H1 (cell line): ENCODE measurements around the gene HOXA10. TPM values are rescaled to one million over a fixed set of nuclear protein-coding genes. Genes with fewer than 3 reads are reported as not detected.
A peak's percentile ranks its signal among the peaks of the same experiment; 100 is the strongest.

Experiments
- ASH2L ChIP-seq: fragments of 200-600, 300-600 bp; sonication (generic); IDR thresholded peaks from one replicate; pipeline ENCODE4 v1.7.1; 2017; ENCODE audit warnings: low read length
- BACH1 ChIP-seq: IDR thresholded peaks from 2 replicates; pipeline ENCODE4 v1.6.1; 2012; ENCODE audit warnings: low read length, improper control_type of control experiment
- BRCA1 ChIP-seq: IDR thresholded peaks from 2 replicates; pipeline ENCODE4 v1.6.1; 2012; ENCODE audit warnings: low read depth, low read length, improper control_type of control experiment
- CBX8 ChIP-seq: fragments of 300-800, 300-1000 bp; sonication (generic); IDR thresholded peaks from 2 replicates; pipeline ENCODE4 v1.7.1; 2016; ENCODE audit warnings: low read depth, low read length, borderline replicate concordance
- CHD2 ChIP-seq: IDR thresholded peaks from 2 replicates; pipeline ENCODE4 v1.6.1; 2012; ENCODE audit warnings: low read length, improper control_type of control experiment
- CTBP2 ChIP-seq: IDR thresholded peaks from 2 replicates; pipeline ENCODE4 v1.7.0; 2011; ENCODE audit warnings: borderline replicate concordance, mild to moderate bottlenecking, moderate library complexity, mixed read lengths, low read length; ENCODE audit not compliant: insufficient read depth, insufficient read length
- EZH2 ChIP-seq: fragments of 200-600 bp; sonication (generic); IDR thresholded peaks from 2 replicates; pipeline ENCODE4 v1.7.1; 2012; ENCODE audit warnings: low read depth, mild to moderate bottlenecking, moderate library complexity, low read length, inconsistent platforms; ENCODE audit not compliant: severe bottlenecking
- GABPA ChIP-seq: IDR thresholded peaks from 2 replicates; pipeline ENCODE4 v1.6.1; 2011; ENCODE audit warnings: mild to moderate bottlenecking, low read length, moderate library complexity, borderline replicate concordance; ENCODE audit not compliant: insufficient read depth
- JUN ChIP-seq: IDR thresholded peaks from 2 replicates; pipeline ENCODE4 v1.6.1; 2011; ENCODE audit warnings: low read depth, mild to moderate bottlenecking, improper control_type of control experiment, low read length
- KDM4A ChIP-seq: IDR thresholded peaks from one replicate; pipeline ENCODE4 v1.7.1; 2012; ENCODE audit warnings: low read depth, mild to moderate bottlenecking, moderate library complexity, low read length, inconsistent platforms; ENCODE audit not compliant: severe bottlenecking
- MAX ChIP-seq: IDR thresholded peaks from 2 replicates; pipeline ENCODE4 v1.6.1; 2012; ENCODE audit warnings: inconsistent platforms
- NANOG ChIP-seq: IDR thresholded peaks from 2 replicates; pipeline ENCODE4 v1.6.1; 2011; ENCODE audit warnings: low read length, low read depth, mild to moderate bottlenecking, inconsistent platforms; ENCODE audit not compliant: insufficient read depth, poor library complexity, severe bottlenecking
- PHF8 ChIP-seq: fragments of 200-600 bp; sonication (generic); conservative IDR thresholded peaks from 2 replicates; pipeline ENCODE4 v1.7.1; 2012; ENCODE audit warnings: low read depth, mild to moderate bottlenecking, inconsistent platforms, low read length, moderate library complexity
- POU5F1 ChIP-seq: IDR thresholded peaks from 2 replicates; pipeline ENCODE4 v1.6.1; 2011; ENCODE audit warnings: low read depth, mild to moderate bottlenecking, low read length, moderate library complexity
- SIN3A ChIP-seq, 2 experiments: IDR thresholded peaks in 1 of 2; conservative IDR thresholded peaks in 1 of 2; 2 replicates each; pipeline ENCODE4 v1.6.1; 2011 to 2012; ENCODE audit warnings: low read length in 2 of 2, improper control_type of control experiment in 1 of 2, low read depth in 1 of 2, mild to moderate bottlenecking in 1 of 2
- SRF ChIP-seq: IDR thresholded peaks from 2 replicates; pipeline ENCODE4 v1.6.1; 2011; ENCODE audit warnings: mild to moderate bottlenecking, low read depth, low read length, moderate library complexity
- TBP ChIP-seq: IDR thresholded peaks from 2 replicates; pipeline ENCODE4 v1.6.1; 2011; ENCODE audit warnings: low read depth, low read length, improper control_type of control experiment
- TEAD4 ChIP-seq: IDR thresholded peaks from 2 replicates; pipeline ENCODE4 v1.6.1; 2012; ENCODE audit warnings: low read depth, low read length, inconsistent platforms, mixed read lengths
- YY1 ChIP-seq: IDR thresholded peaks from 2 replicates; pipeline ENCODE4 v1.6.1; 2011; ENCODE audit warnings: low read depth, mild to moderate bottlenecking, low read length
- ZNF274 ChIP-seq: IDR thresholded peaks from 2 replicates; pipeline ENCODE4 v1.7.0; 2012; ENCODE audit warnings: low read length, borderline replicate concordance; ENCODE audit errors: extremely low read depth
- polyA plus RNA-seq, 7 experiments: library from polyadenylated mRNA; depleted of rRNA in 3 of 7; stranded (reverse) in 5 of 7; unstranded in 2 of 7; fragments of >200 nt in 5 of 7; fragments of 200-250 nt in 2 of 7; gene quantifications; 1 replicate in 5 of 7; 2 replicates in 1 of 7; 4 replicates in 1 of 7; pipeline versions ENCODE4 v1.2.1 to v1.2.3, GENCODE V29; 2011 to 2013; ENCODE audit warnings: missing spikeins in 2 of 7, mixed read lengths in 2 of 7
- total RNA-seq: library from RNA; stranded (reverse); fragmentation: NEBNext Ultra II Directional; extraction: Animal tissue kit (Norgen Biotek cat#: 25700); gene quantifications from 2 replicates; pipeline ENCODE4 v1.2.1, GENCODE V29; 2021
- TF ChIP-seq, protein P1 (sequence below): IDR thresholded peaks from 2 replicates; pipeline ENCODE4 v1.6.1; 2012; ENCODE audit warnings: inconsistent platforms

HOXA10 gene
- total and polyA plus RNA-seq, 2 of the 8 experiments (the other 6 are each of a cell fraction or from before 2014, with no cell fraction given) = not detected

DNA sequence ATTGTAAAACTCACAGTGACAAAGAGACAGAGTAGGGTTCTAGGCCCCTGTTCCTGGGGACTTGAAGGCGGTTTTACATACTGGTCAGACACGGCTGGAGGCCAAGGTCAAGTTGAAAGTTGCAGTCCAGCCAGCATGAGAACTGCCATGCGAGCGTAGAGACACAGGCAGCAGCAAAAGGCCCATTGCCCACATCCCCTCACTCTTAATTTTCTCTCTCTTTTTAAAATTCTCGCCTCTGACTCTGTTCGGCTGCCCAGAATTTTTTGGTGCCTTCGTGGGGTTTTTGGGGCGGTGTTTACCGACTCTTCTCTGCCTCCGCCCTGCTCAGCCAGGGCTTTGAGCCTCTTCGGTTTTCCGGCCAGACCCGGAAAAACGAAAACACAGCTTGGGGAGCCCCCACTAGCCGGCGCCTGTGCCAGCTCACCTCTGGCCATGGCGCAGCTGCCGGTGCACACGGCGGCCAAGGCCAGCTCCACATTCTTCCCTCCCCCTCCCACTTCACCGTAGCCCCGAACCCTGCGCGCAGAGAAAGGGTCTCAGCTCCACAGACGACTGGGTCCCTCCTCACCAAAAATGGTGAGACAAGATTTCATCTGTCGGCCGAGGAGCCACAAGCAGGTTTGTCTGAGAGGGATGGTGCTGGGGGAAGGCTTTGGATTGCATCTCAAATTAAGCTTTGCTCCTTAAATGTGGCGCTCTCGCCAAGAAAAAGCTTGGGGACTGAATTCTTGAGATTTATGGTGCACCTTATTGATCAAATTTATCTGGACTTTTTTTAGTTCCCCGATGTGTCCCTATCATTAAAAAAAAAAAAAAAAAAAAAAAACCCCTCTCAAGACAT lies 28.1 kb upstream of the HOXA10 start (continued):
- TF ChIP-seq MAX = no peak
- TF ChIP-seq TEAD4 = no peak
- TF ChIP-seq GABPA = no peak
- TF ChIP-seq CBX8 = peak; percentile 99; the same call in 1 of the 2 replicates
- no peak for TF ChIP-seq SIN3A (conservative IDR thresholded peaks at IDR 0.05 in 1 of 2, IDR thresholded peaks at IDR 0.05 in 1 of 2; ENCODE audit: low read depth in 1 of 2, low read length in 2 of 2)
- peak; percentile 44 for TF ChIP-seq CTBP2
- TF ChIP-seq POU5F1 = no peak
- TF ChIP-seq PHF8 = no peak
- TF ChIP-seq JUN = no peak
- no peak for TF ChIP-seq BRCA1
- TF ChIP-seq BACH1 = no peak
- TF ChIP-seq NANOG = no peak
- TF ChIP-seq EZH2 = peak; percentile 8
- no peak for TF ChIP-seq SRF
- peak; percentile 15; the same call in 1 of the 2 replicates for TF ChIP-seq YY1
- TF ChIP-seq, protein P1, sequence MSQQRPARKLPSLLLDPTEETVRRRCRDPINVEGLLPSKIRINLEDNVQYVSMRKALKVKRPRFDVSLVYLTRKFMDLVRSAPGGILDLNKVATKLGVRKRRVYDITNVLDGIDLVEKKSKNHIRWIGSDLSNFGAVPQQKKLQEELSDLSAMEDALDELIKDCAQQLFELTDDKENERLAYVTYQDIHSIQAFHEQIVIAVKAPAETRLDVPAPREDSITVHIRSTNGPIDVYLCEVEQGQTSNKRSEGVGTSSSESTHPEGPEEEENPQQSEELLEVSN = no peak
- no peak for TF ChIP-seq ASH2L
- TF ChIP-seq TBP = no peak
- no peak for TF ChIP-seq ZNF274
- TF ChIP-seq KDM4A = no peak
- TF ChIP-seq CHD2 = no peak
